HG03159 (cell line): ENCODE results near the gene PAFAH1B1.

Source experiments
- ATAC-seq: cut with Tn5 transposase; IDR thresholded peaks from one replicate; pipeline ENCODE4 v1.9.1; 2021; ENCODE audit warnings: mild to moderate bottlenecking, moderate library complexity; ENCODE audit not compliant: unreplicated experiment

Gene PAFAH1B1

DNA sequence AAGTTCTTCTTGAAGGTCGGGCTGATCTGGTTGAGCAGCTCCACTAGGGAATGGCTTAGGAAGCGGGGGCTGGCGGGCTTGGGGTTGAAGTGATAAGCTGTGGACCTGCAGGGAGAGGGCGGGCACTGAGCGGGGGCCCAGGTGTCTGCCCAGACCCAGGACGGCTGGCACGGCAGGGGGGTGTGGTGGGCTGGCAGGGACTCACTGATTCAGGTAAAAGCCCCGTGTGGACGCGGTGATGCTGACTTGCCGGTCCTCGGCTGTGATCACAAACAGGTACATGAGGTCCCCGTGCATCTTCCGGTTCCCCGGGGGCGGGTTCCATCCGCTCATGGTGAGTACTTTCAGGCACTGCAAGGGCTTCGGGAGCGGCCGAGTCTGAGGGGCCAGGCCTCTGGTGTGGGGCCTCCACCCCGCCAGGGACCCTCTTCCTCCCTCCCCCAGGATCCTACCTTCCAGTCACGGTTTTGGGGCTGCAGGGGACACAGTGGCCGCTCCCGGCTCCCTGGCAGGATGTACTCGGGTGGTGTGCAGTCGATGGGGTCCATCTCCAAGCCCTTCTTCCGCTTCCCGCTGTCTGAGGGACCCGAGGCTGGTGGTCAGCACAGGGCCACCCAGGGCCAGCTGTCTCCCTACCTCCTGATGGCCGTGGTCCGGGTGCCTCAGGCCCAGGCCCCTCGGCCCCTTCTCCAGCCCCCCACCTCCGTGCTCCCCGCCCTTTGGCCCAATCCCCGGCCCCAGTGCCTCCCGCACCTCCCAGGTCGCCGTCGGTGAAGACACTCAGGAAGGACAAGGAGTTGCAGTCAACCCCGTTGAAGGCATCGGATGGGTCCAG, 107.9 kb downstream of the PAFAH1B1 start:
- ATAC-seq = no peak

GRCh38 chr17:2701996-2702741, 108.7 kb downstream of the PAFAH1B1 start:
- ATAC-seq = no peak

DNA sequence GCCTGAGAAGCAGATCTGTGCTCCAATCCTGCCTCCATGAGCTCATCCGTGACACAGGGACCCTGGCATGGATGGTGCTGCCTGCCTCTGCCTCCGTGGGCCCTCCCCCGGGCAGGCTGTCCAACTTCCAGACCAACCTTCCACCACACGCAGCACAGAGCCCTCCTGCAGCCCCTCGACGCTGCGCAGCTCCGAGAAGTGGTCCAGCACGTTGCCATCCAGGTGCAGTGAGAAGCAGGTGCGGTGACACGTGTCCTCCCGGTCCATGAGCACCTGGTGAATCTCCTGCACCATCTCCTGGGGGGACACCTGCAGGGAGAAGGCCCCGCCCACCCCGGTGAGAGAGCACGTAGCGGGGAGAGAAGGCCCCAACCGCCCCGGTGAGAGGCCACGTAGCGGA, 109.7 kb downstream of the PAFAH1B1 start:
- ATAC-seq = no peak

DNA sequence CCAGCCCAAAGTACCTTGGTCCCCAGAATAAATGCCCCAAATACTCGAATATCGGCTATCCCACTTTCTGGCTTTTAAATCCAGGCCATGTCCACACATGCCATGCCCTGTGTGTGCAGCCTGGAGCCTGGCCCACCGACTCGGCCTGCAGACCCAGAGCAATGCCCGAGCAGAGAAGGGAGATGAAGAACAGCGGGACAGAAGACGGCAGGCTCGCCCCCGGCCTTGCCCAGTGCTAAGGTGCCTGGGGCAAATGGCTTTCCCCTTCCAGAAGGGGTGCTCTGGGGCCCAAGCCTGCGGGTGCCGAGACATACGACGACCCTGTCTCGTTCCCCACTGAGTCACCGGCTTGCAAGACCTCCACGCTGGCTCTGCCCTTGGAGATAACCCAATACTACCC, 110.2 kb downstream of the PAFAH1B1 start:
- ATAC-seq = no peak

DNA sequence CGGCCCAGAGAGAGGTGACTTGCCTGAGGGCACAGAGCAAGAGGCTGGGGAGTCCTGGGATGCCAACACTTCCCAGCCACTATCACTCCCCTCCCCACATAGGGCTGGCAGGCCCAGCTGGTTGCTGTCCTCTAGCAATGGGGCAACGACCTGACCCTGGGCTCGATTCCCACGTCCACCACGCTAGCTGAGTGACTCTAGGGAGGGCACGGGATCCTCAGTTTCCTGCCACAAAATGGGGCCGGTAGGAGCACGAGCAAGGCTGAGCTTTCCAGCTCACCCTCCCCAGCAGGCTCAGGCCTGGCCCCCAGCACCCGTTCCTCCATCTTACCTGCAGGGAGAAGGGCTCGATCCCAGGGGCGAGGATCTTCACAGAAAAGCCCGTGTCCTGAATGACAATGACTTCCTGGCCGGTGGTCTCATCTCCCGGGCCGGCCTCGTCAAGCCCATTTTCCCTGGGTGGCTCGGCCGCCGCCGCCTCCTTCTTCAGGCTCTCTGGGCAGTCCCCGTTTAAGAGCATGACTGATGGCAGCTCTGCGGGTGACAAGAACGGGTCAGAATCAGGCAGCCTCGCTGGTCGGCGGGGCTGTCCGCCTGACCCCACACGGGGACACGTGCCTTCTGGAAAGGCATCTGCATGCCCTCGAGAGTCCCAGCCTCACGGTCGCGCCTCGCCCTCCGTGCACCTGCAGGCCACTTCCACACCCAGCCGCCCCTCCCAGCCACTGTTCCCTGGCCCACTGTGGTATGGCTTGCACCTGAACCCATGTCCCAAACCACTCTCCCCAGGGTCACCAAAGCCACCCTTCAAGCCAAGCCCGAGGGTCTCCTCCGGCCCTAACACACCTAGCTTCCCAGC, 110.8 kb downstream of the PAFAH1B1 start:
- ATAC-seq = no peak

DNA sequence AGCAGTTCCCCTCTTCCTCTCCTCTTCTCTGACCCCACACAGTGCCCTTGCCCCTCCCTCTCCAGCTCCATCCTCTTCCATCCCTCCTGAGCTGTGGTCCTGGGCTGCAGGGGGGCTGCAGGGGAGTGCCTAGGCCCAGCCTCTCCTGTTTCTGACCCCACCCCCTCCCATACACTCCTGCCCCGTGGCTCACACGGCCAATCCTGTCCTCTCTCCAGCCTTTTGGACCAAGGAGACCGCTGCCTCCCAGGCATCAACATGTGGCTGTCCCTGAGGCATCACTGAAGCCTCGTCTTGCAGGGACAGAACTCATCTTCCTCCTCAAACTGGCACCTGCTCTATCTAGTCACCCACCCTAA, 111.4 kb downstream of the PAFAH1B1 start:
- ATAC-seq = no peak

GRCh38 chr17:2705263-2705662, 111.8 kb downstream of the PAFAH1B1 start:
- no peak for ATAC-seq

- no peak for ATAC-seq
Observed at GRCh38 chr17:2705888-2706795, 112.7 kb downstream of the PAFAH1B1 start.

DNA sequence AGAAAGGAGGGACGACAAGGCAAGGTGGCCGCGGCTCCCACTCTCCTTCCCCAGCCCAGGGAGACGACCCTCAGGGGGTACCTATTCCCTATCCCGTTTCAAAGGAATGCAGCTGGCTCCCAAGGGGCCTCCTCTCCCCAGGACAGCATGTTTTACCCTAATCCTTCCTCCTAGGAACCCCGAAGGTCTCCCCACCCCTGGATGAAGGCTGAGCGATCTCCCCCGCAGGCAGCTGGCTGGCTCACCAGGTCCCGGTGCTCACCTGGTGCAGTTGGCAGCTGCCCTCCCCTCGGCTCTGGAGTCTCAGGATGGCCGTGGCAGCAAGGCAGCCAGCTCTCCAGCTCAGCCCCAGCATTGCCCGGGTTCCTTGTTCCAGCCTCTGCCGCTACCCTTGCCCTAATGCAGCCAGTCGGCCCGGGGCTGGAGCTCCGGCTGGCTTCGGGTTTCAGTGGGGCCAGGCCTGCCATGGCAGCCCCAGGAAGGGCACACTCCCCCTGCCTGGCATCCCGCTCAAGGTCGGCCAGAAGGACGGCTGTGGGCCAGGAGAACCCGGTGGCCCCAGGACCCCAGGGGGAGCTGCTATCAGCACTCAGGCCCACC, 113.6 kb downstream of the PAFAH1B1 start:
- no peak for ATAC-seq

DNA sequence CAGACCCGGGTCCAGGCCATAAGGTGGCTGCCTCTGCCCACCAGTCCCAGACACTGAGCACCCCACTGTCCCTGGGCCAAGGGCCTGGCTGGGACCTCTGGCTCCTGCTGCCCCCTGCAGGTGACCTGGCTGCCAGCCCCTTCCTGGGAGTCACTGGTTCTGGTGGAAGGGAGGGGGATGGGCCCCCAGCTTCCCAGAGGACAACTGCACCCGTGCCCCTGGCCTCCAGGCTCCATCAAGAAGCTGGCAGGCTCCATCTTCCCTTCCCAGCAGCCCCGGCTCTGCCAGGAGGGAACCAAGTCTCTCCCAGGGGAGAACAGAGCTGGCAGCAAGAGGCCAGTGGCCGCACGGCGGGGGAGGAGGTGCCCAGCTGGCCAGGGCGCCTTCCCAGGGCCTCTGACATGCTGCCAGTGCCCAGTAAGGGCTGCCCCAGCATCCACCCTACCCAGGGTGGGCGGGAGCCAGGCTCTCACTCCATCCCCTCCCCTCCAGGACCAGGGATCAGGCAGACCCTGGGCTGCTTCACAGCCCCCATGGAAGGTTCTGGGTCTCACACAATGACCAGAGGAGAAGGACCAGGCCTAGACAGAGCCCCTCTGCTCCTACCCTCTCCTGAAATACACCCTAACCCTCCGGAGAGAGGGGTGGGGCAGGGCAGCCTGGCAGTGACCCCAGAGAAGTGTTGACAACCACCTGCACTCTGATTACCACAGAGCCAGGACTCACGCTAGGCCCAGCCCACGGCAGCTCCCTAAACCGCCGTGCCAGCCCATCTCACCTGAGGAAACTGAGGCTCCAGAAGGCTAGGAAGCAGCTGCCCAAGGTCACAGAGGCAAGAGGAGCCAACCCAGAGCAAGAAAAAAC, 114.5 kb downstream of the PAFAH1B1 start:
- no peak for ATAC-seq

GRCh38 chr17:2708585-2709182, 115.2 kb downstream of the PAFAH1B1 start:
- ATAC-seq = no peak

- ATAC-seq = no peak
Observed at GRCh38 chr17:2709183-2709661, 115.8 kb downstream of the PAFAH1B1 start.

GRCh38 chr17:2710071-2710802, 116.8 kb downstream of the PAFAH1B1 start:
- peak; percentile 2 for ATAC-seq

DNA sequence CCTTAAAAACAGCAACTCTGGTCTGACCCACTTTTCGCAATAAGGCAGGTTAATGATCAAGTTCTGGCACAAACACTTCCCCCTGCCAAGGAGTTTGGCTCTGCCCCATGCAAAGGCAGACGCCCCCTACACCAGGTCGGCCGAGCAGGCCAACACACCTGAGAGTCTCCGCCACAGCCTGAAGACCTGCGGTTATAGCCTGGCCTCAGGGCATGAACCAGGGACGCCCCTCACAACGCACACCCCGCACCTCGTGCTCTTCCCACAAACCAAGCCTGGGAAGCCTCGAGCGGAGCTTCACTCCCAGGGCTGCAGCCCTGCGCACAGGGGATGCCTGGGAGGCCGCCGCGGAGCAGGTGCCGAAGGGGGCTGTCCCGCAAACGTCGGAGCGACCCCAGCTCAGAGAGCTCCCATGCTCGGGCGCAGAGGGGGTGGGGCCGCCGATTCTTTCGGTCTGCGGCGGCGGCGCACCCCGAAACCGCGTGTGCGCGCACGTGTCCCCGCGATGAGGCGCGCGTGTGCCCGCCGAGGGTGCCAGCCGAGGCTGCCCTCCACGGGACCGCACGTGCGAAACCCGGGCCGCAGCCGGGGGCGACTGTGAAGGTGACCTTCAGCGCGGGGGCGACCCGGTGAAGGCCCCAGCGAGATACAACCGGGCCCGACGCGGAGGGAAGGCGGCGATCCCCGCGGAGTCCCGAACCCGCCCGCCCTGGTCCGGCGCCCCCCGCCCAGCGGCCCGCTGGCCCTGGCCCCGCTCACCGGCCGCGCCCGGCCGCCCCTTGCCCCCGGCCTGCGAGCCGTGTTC, 117.6 kb downstream of the PAFAH1B1 start:
- peak; percentile 14 for ATAC-seq

- peak; percentile 66 for ATAC-seq
Observed at GRCh38 chr17:2711608-2712299, 118.3 kb downstream of the PAFAH1B1 start, which contains the start of gene CLUH. CLUH (minus strand) TSS chr17:2711764; CDS start chr17:2711661, 103 bp downstream.
